Ovary (tissue), 3 donors: Measurements from ENCODE around the gene DHCR24.

Experiments
- POLR2A ChIP-seq: fragments of 450-650 bp; IDR thresholded peaks from one replicate; pipeline ENCODE4 v1.6.1; 2017; ENCODE audit warnings: antibody characterized with exemption, mild to moderate bottlenecking, moderate library complexity
- TF ChIP-seq, protein P1 (sequence below), 3 donors: fragments of 450-650 bp in 2 of 3; fragments of 200-600 bp in 1 of 3; IDR thresholded peaks; one replicate each; pipeline versions ENCODE4 v1.5.1 to v1.8.0; 2016 to 2022; ENCODE audit warnings: antibody characterized with exemption in 3 of 3, mild to moderate bottlenecking in 1 of 3
- donor health status: DM: no; HTN: no; CAD: no.

DNA sequence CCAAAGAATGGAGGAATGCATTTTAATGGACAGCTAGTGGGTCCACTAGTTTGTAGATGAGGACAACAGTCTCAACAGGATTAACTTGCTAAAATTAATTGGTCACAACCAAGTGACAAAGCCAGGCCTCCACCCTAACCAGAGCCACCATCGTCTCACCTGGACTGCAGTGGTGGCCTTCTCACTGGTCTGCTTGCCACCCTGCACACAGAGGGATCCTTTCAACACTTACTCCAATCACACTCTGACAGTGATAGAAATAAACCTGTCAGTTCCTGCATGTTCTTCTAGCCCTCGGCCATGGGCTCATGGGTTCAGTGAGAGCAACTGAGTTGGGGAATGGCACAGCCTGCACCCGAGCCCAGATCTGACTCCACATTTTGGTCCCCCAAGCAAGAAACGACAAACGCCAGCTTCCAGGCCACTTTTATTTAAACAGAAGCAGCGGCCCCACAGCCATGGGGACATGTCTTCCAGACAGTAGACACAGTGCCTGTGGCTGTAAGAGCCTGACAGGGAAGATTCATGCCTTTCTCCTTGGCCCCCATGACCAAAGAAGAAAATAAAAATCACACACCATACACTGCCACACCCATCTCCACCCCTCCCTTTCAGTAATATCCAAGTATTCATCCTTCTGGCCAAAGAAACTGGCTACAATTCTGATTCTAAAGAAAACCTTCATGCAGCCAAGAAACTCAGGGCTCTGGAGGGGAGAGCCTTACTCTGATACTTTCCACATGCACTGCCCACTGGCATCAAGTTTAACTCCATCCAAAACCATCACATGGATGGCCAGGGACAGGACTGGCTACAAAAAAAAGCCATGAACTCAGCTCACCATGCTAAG is 37.6 kb downstream of the DHCR24 start:
- no peak for TF ChIP-seq POLR2A
- TF ChIP-seq, protein P1, sequence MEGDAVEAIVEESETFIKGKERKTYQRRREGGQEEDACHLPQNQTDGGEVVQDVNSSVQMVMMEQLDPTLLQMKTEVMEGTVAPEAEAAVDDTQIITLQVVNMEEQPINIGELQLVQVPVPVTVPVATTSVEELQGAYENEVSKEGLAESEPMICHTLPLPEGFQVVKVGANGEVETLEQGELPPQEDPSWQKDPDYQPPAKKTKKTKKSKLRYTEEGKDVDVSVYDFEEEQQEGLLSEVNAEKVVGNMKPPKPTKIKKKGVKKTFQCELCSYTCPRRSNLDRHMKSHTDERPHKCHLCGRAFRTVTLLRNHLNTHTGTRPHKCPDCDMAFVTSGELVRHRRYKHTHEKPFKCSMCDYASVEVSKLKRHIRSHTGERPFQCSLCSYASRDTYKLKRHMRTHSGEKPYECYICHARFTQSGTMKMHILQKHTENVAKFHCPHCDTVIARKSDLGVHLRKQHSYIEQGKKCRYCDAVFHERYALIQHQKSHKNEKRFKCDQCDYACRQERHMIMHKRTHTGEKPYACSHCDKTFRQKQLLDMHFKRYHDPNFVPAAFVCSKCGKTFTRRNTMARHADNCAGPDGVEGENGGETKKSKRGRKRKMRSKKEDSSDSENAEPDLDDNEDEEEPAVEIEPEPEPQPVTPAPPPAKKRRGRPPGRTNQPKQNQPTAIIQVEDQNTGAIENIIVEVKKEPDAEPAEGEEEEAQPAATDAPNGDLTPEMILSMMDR (IDR thresholded peaks at IDR 0.05) = no peak
